SK-N-SH (cell line): ENCODE results near the gene AFF3.

Source experiments
- EP300 ChIP-seq, 2 experiments: IDR thresholded peaks; 2 replicates each; pipeline versions ENCODE4 v1.4.0 to v1.6.1; 2012; ENCODE audit warnings: borderline replicate concordance in 1 of 2, low read depth in 1 of 2, low read length in 1 of 2
- GABPA ChIP-seq: IDR thresholded peaks from 2 replicates; pipeline ENCODE4 v1.4.0; 2012; ENCODE audit warnings: low read depth, mild to moderate bottlenecking
- RCOR1 ChIP-seq: fragments of 150-350 bp; IDR thresholded peaks from 2 replicates; pipeline ENCODE4 v1.6.1; 2017; ENCODE audit warnings: antibody characterized with exemption, low read length
- TAF1 ChIP-seq: IDR thresholded peaks from 2 replicates; pipeline ENCODE4 v1.6.1; 2012; ENCODE audit warnings: low read depth, mild to moderate bottlenecking, low read length, moderate library complexity, borderline replicate concordance
- TCF12 ChIP-seq: IDR thresholded peaks from 2 replicates; pipeline ENCODE4 v1.4.0; 2012
- YY1 ChIP-seq: IDR thresholded peaks from 2 replicates; pipeline ENCODE4 v1.4.0; 2012; ENCODE audit warnings: low read depth, mild to moderate bottlenecking
- TF ChIP-seq, protein P1 (sequence below): fragments of 200-600 bp; sonication (generic); IDR thresholded peaks from 2 replicates; pipeline ENCODE4 v1.6.1; 2017; ENCODE audit warnings: antibody characterized with exemption, mild to moderate bottlenecking, moderate library complexity
- TF ChIP-seq, protein P2 (sequence below): fragments of 150-350 bp; IDR thresholded peaks from 2 replicates; pipeline ENCODE4 v1.6.1; 2017; ENCODE audit warnings: antibody characterized with exemption, low read length, low read depth, borderline replicate concordance
- TF ChIP-seq, protein P3 (sequence below): IDR thresholded peaks from 2 replicates; pipeline ENCODE4 v1.4.0; 2012; ENCODE audit warnings: low read depth

DNA sequence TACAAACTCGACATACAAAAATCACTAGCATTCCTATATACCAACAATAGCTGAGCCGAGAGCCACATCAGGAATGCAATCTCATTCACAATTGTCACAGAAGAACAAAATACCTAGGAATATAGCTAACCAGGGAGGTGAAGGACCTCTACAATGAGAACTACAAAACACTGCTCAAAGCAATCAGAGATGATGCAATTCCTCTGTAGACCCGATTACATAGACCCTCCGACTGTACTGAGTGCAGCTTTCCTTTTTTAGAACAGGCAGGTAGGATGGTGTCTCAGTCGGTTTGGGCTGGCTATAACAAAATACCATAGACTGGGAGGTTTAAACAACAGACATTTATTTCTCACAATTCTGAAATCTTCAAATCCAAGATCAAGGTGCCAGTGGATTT lies 513.1 kb downstream of the AFF3 start:
- no peak for TF ChIP-seq GABPA
- TF ChIP-seq, protein P1, sequence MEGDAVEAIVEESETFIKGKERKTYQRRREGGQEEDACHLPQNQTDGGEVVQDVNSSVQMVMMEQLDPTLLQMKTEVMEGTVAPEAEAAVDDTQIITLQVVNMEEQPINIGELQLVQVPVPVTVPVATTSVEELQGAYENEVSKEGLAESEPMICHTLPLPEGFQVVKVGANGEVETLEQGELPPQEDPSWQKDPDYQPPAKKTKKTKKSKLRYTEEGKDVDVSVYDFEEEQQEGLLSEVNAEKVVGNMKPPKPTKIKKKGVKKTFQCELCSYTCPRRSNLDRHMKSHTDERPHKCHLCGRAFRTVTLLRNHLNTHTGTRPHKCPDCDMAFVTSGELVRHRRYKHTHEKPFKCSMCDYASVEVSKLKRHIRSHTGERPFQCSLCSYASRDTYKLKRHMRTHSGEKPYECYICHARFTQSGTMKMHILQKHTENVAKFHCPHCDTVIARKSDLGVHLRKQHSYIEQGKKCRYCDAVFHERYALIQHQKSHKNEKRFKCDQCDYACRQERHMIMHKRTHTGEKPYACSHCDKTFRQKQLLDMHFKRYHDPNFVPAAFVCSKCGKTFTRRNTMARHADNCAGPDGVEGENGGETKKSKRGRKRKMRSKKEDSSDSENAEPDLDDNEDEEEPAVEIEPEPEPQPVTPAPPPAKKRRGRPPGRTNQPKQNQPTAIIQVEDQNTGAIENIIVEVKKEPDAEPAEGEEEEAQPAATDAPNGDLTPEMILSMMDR = no peak
- TF ChIP-seq EP300 (IDR thresholded peaks at IDR 0.05; ENCODE audit: borderline replicate concordance in 1 of 2, low read depth in 1 of 2, low read length in 1 of 2) = no peak
- TF ChIP-seq YY1 = no peak
- TF ChIP-seq, protein P2, sequence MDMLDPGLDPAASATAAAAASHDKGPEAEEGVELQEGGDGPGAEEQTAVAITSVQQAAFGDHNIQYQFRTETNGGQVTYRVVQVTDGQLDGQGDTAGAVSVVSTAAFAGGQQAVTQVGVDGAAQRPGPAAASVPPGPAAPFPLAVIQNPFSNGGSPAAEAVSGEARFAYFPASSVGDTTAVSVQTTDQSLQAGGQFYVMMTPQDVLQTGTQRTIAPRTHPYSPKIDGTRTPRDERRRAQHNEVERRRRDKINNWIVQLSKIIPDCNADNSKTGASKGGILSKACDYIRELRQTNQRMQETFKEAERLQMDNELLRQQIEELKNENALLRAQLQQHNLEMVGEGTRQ = no peak
- no peak for TF ChIP-seq TAF1
- TF ChIP-seq, protein P3, sequence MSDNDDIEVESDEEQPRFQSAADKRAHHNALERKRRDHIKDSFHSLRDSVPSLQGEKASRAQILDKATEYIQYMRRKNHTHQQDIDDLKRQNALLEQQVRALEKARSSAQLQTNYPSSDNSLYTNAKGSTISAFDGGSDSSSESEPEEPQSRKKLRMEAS = no peak
- no peak for TF ChIP-seq RCOR1
- TF ChIP-seq TCF12 = no peak
